Measurements from ENCODE around the gene GALNT18. TPM values are rescaled to one million over a fixed set of nuclear protein-coding genes. Genes with fewer than 3 reads are reported as not detected.

Gene GALNT18
- total and polyA plus RNA-seq, 2 experiments from 2014 or later, result 4.3 to 10.8 TPM

GRCh38 chr11:11322101-11322500 is 299.7 kb downstream of the GALNT18 start (continued):
- TF ChIP-seq, protein P1, sequence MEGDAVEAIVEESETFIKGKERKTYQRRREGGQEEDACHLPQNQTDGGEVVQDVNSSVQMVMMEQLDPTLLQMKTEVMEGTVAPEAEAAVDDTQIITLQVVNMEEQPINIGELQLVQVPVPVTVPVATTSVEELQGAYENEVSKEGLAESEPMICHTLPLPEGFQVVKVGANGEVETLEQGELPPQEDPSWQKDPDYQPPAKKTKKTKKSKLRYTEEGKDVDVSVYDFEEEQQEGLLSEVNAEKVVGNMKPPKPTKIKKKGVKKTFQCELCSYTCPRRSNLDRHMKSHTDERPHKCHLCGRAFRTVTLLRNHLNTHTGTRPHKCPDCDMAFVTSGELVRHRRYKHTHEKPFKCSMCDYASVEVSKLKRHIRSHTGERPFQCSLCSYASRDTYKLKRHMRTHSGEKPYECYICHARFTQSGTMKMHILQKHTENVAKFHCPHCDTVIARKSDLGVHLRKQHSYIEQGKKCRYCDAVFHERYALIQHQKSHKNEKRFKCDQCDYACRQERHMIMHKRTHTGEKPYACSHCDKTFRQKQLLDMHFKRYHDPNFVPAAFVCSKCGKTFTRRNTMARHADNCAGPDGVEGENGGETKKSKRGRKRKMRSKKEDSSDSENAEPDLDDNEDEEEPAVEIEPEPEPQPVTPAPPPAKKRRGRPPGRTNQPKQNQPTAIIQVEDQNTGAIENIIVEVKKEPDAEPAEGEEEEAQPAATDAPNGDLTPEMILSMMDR (conservative IDR thresholded peaks at IDR 0.05; ENCODE audit: low read depth in 2 of 2), result no peak
- no peak for TF ChIP-seq EZH2phosphoT487 (IDR thresholded peaks at IDR 0.05; ENCODE audit: unreplicated experiment)

GRCh38 chr11:11320825-11321224 is 301.0 kb downstream of the GALNT18 start:
- ATAC-seq (no peak), DNase-seq (ENCODE audit: low spot score) (no peak)
- Histone ChIP-seq H3F3A (replicated peaks; ENCODE audit: low read depth) (no peaks in the 10 kb centered on the region), H4K20me1 (replicated peaks; ENCODE audit: insufficient read depth) (no peaks in the 10 kb centered on the region), H3K79me2 (replicated peaks; ENCODE audit: insufficient read depth) (no peaks in the 10 kb centered on the region), H3K9me2 (ENCODE audit: insufficient read depth) (no peaks in the 10 kb centered on the region), H2AFZ (no peak overlapping the region), H3K4me1 (ENCODE audit: insufficient read depth) (no peaks in the 10 kb centered on the region), H3K27ac (ENCODE audit: low read depth) (no peak overlapping the region), H3K4me2 (no peak overlapping the region), H3K27me3 (ENCODE audit: insufficient read depth) (no peaks in the 10 kb centered on the region), H3K4me3 (no peak overlapping the region), H3K36me3 (ENCODE audit: insufficient read depth) (no peaks in the 10 kb centered on the region)
- Mint-ChIP-seq H3K9me3 (no peaks in the 10 kb centered on the region), H3K4me3 (no peak overlapping the region), H3K4me1 (no peaks in the 10 kb centered on the region), H3K36me3 (ENCODE audit: low read depth) (peaks cover 10% of the 10 kb centered on the region; the same call in 2 of the 3 replicates), H3K27ac (no peak overlapping the region), H3K27me3 (ENCODE audit: insufficient read depth, low read depth, poor library complexity) (peaks cover 2% of the 10 kb centered on the region)
- TF ChIP-seq CREB1 (CRISPR knock-in tag; IDR thresholded peaks at IDR 0.05; ENCODE audit: low read depth) (no peak), EZH2 (IDR thresholded peaks at IDR 0.05; ENCODE audit: low read depth, unreplicated experiment) (no peak), JUNB (IDR thresholded peaks at IDR 0.05; ENCODE audit: unreplicated experiment) (no peak), EZH2phosphoT487 (IDR thresholded peaks at IDR 0.05; ENCODE audit: unreplicated experiment) (no peak), STAT1 (IDR thresholded peaks at IDR 0.05; ENCODE audit: unreplicated experiment) (no peak)
- TF ChIP-seq, protein P2, sequence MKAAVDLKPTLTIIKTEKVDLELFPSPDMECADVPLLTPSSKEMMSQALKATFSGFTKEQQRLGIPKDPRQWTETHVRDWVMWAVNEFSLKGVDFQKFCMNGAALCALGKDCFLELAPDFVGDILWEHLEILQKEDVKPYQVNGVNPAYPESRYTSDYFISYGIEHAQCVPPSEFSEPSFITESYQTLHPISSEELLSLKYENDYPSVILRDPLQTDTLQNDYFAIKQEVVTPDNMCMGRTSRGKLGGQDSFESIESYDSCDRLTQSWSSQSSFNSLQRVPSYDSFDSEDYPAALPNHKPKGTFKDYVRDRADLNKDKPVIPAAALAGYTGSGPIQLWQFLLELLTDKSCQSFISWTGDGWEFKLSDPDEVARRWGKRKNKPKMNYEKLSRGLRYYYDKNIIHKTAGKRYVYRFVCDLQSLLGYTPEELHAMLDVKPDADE (IDR thresholded peaks at IDR 0.05), result no peak
- TF ChIP-seq, protein P3, sequence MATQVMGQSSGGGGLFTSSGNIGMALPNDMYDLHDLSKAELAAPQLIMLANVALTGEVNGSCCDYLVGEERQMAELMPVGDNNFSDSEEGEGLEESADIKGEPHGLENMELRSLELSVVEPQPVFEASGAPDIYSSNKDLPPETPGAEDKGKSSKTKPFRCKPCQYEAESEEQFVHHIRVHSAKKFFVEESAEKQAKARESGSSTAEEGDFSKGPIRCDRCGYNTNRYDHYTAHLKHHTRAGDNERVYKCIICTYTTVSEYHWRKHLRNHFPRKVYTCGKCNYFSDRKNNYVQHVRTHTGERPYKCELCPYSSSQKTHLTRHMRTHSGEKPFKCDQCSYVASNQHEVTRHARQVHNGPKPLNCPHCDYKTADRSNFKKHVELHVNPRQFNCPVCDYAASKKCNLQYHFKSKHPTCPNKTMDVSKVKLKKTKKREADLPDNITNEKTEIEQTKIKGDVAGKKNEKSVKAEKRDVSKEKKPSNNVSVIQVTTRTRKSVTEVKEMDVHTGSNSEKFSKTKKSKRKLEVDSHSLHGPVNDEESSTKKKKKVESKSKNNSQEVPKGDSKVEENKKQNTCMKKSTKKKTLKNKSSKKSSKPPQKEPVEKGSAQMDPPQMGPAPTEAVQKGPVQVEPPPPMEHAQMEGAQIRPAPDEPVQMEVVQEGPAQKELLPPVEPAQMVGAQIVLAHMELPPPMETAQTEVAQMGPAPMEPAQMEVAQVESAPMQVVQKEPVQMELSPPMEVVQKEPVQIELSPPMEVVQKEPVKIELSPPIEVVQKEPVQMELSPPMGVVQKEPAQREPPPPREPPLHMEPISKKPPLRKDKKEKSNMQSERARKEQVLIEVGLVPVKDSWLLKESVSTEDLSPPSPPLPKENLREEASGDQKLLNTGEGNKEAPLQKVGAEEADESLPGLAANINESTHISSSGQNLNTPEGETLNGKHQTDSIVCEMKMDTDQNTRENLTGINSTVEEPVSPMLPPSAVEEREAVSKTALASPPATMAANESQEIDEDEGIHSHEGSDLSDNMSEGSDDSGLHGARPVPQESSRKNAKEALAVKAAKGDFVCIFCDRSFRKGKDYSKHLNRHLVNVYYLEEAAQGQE (IDR thresholded peaks at IDR 0.05; ENCODE audit: unreplicated experiment), result no peak
